Right renal pelvis (tissue), 4 donors: ENCODE data around the gene PDZD7. TPM values are rescaled to one million over a fixed set of nuclear protein-coding genes. Genes with fewer than 3 reads are reported as not detected.

Experiments used
- DNase-seq, 4 donors: peaks; one replicate each; pipeline ENCODE4 v3.0.0-alpha.2; 2013; ENCODE audit warnings: low read depth in 4 of 4, low spot score in 3 of 4, missing footprints in 1 of 4
- polyA plus RNA-seq, 4 donors: library from polyadenylated mRNA; unstranded; fragments of 120-200 nt; gene quantifications; one replicate each; pipeline ENCODE4 v1.2.1, GENCODE V29; 2013; ENCODE audit not compliant: insufficient read length in 4 of 4

PDZD7 gene
- polyA plus RNA-seq, 4 donors = 1.3 to 3.8 (median 1.9) TPM

GRCh38 chr10:101007099-101007711 lies 23.7 kb downstream of the PDZD7 start:
- DNase-seq = no peak

GRCh38 chr10:101006593-101007098 lies 24.3 kb downstream of the PDZD7 start:
- DNase-seq = no peak

GRCh38 chr10:101005869-101006567 lies 24.9 kb downstream of the PDZD7 start:
- DNase-seq = no peak

- DNase-seq = no peak
These were observed 25.6 kb downstream of the PDZD7 start for GRCh38 chr10:101005361-101005760.

- no peak for DNase-seq
These were observed 27.2 kb downstream of the PDZD7 start for GRCh38 chr10:101003639-101004206.

GRCh38 chr10:101002456-101002855 lies 28.5 kb downstream of the PDZD7 start:
- no peak for DNase-seq

- DNase-seq = no peak
These were observed 29.3 kb downstream of the PDZD7 start for GRCh38 chr10:101001659-101002035.

- peak in 2 of 4 donors; percentile 72 to 77 for DNase-seq
These were observed 29.8 kb downstream of the PDZD7 start for GRCh38 chr10:101000915-101001658.

GRCh38 chr10:101000127-101000914 lies 30.6 kb downstream of the PDZD7 start:
- DNase-seq = no peak

GRCh38 chr10:100999742-101000126 lies 31.2 kb downstream of the PDZD7 start, which contains the start of gene LZTS2:
LZTS2 (plus strand) TSS chr10:100999808; CDS start chr10:101002539, 2,731 bp downstream.
- DNase-seq = no peak

GRCh38 chr10:100998991-100999741 lies 31.8 kb downstream of the PDZD7 start:
- DNase-seq = peak in 2 of 4 donors; percentile 70 to 73

GRCh38 chr10:100998183-100998990 lies 32.5 kb downstream of the PDZD7 start:
- peak in 3 of 4 donors; percentile 81 to 84 (median 81) for DNase-seq

GRCh38 chr10:100997360-100998182 lies 33.4 kb downstream of the PDZD7 start:
- DNase-seq = peak in 1 of 4 donors; percentile 33

- no peak for DNase-seq
These were observed 34.1 kb downstream of the PDZD7 start for GRCh38 chr10:100996678-100997359.

- DNase-seq = no peak
These were observed 35.7 kb downstream of the PDZD7 start for GRCh38 chr10:100995181-100995580.

GRCh38 chr10:100993986-100994708 lies 36.8 kb downstream of the PDZD7 start:
- DNase-seq = no peak
